Thyroid gland (tissue), 4 donors: Measurements from ENCODE around the gene RPS6KL1. TPM values are rescaled to one million over a fixed set of nuclear protein-coding genes. Genes with fewer than 3 reads are reported as not detected.
A peak's percentile ranks its signal among the peaks of the same experiment; 100 is the strongest.

Source experiments
- DNase-seq, 2 donors: peaks; one replicate each; pipeline ENCODE4 v3.0.0-alpha.2; 2019
- H3K27ac ChIP-seq, 3 donors: fragments of 200-600 bp; sonication (generic); 1 replicate in 2 of 3; 2 replicates in 1 of 3; pipeline ENCODE4 v1.5.1; 2016 to 2019; ENCODE audit warnings: mild to moderate bottlenecking in 1 of 3, moderate library complexity in 1 of 3
- H3K27me3 ChIP-seq: fragments of 200-600 bp; sonication (generic); one replicate; pipeline ENCODE4 v1.5.1; 2019
- H3K36me3 ChIP-seq, 2 donors: fragments of 200-600 bp; sonication (generic); one replicate each; pipeline ENCODE4 v1.5.1; 2016 to 2019
- H3K4me1 ChIP-seq, 2 donors: fragments of 200-600 bp; sonication (generic); one replicate each; pipeline ENCODE4 v1.5.1; 2017 to 2019
- H3K4me3 ChIP-seq, 3 donors: fragments of 200-600 bp; sonication (generic); replicated peaks in 1 of 3; 1 replicate in 2 of 3; 2 replicates in 1 of 3; pipeline ENCODE4 v1.5.1; 2016; ENCODE audit warnings: mild to moderate bottlenecking in 1 of 3
- H3K9me3 ChIP-seq: fragments of 200-600 bp; sonication (generic); one replicate; pipeline ENCODE4 v1.5.1; 2017
- CTCF ChIP-seq, 6 experiments: fragments of 200-600 bp in 3 of 6; fragments of 450-650 bp in 3 of 6; sonication (generic) in 3 of 6; IDR thresholded peaks; one replicate each; pipeline ENCODE4 v1.5.1; 2016 to 2019; ENCODE audit warnings: antibody characterized with exemption in 6 of 6, mild to moderate bottlenecking in 2 of 6, inconsistent platforms in 1 of 6, moderate library complexity in 1 of 6
- POLR2A ChIP-seq, 2 donors: fragments of 450-650 bp; IDR thresholded peaks; one replicate each; pipeline ENCODE4 v1.6.1; 2017; ENCODE audit warnings: antibody characterized with exemption in 2 of 2, mild to moderate bottlenecking in 2 of 2, moderate library complexity in 1 of 2
- WGBS, 2 donors: methylation state at CpG; one replicate each; pipeline ENCODE4 v1.1.5; 2017; 5-methylcytosine and 5-hydroxymethylcytosine counted together
- intact Hi-C: fragments of 100-400 bp; cut with DNase I; formaldehyde crosslinking; loops from one replicate; pipeline ENCODE4 v1.15.1; 2023
- total RNA-seq, 4 donors: library from RNA; depleted of rRNA; stranded (reverse); fragments of >200 nt; gene quantifications; one replicate each; pipeline ENCODE4 v1.2.3, GENCODE V29; 2016

The RPS6KL1 gene
- total RNA-seq, 4 donors from 2014 or later = 5.7 to 16.4 (median 9.5) TPM

GRCh38 chr14:74949859-74950573 lies 27.0 kb upstream of the RPS6KL1 start:
- TF ChIP-seq CTCF (IDR thresholded peaks at IDR 0.05) = no peak
- no peak for TF ChIP-seq POLR2A (IDR thresholded peaks at IDR 0.05)
- H3K4me1 ChIP-seq = peaks cover 34 to 59% of the 10 kb centered on the region in 2 donors
- DNase-seq = no peak
- WGBS, 2 donors = 90% methylated on average over 17 of the region's 17 CpGs
- H3K27me3 ChIP-seq = no peaks in the 10 kb centered on the region
- H3K9me3 ChIP-seq = no peaks in the 10 kb centered on the region
- intact Hi-C loops = loop anchor here (5.0 kb wide), 2 partner anchors 57 to 137 kb away; no protein-coding TSS in a partner anchor
- H3K36me3 ChIP-seq = peaks cover 36 to 39% of the 10 kb centered on the region in 2 donors
- H3K4me3 ChIP-seq = no peak overlapping the region
- peak overlapping the region; percentile 57 to 90 (median 76) for H3K27ac ChIP-seq

GRCh38 chr14:74949191-74949601 lies 26.1 kb upstream of the RPS6KL1 start:
- peaks cover 32 to 51% of the 10 kb centered on the region in 2 donors for H3K4me1 ChIP-seq
- no peak for TF ChIP-seq CTCF (IDR thresholded peaks at IDR 0.05)
- TF ChIP-seq POLR2A (IDR thresholded peaks at IDR 0.05) = no peak
- peak overlapping the region in 1 of 3 donors; percentile 57 for H3K27ac ChIP-seq
- H3K4me3 ChIP-seq = no peak overlapping the region
- no peak for DNase-seq
- H3K36me3 ChIP-seq = peaks cover 38 to 41% of the 10 kb centered on the region in 2 donors
- intact Hi-C loops = loop anchor here (5.0 kb wide), 1 partner anchor 138 kb away; no protein-coding TSS in a partner anchor
- H3K27me3 ChIP-seq = no peaks in the 10 kb centered on the region
- 93 to 95% methylated on average over 7 to 9 of the region's 16 CpGs for WGBS, 2 donors
- no peaks in the 10 kb centered on the region for H3K9me3 ChIP-seq

GRCh38 chr14:74948228-74949175 lies 25.4 kb upstream of the RPS6KL1 start:
- Histone ChIP-seq H3K4me3 (no peak overlapping the region), H3K27ac (peak overlapping the region in 2 of 3 donors; percentile 2 to 19)
- DNase-seq = no peak

More at GRCh38 chr14:74948228-74949175, 25.4 kb upstream of the RPS6KL1 start:
- no peak for TF ChIP-seq POLR2A (IDR thresholded peaks at IDR 0.05)
- no peak for TF ChIP-seq CTCF (IDR thresholded peaks at IDR 0.05)
- peaks cover 38 to 42% of the 10 kb centered on the region in 2 donors for H3K36me3 ChIP-seq
- H3K27me3 ChIP-seq = no peaks in the 10 kb centered on the region
- H3K9me3 ChIP-seq = no peaks in the 10 kb centered on the region
- H3K4me1 ChIP-seq = peaks cover 25 to 44% of the 10 kb centered on the region in 2 donors
- 85 to 87% methylated on average over 22 of the region's 23 CpGs for WGBS, 2 donors
- intact Hi-C loops = loop anchor here (5.0 kb wide), 1 partner anchor 139 kb away; no protein-coding TSS in a partner anchor
